Gastroesophageal sphincter (tissue), 4 donors: ENCODE results near the gene KRT72. TPM values are rescaled to one million over a fixed set of nuclear protein-coding genes. Genes with fewer than 3 reads are reported as not detected.

Experiments used
- ATAC-seq: fragments of 150-250 bp; one replicate; pipeline ENCODE4 v1.9.1; 2016; ENCODE audit warnings: mild to moderate bottlenecking, moderate library complexity
- H3K27ac ChIP-seq, 4 donors: fragments of 200-600 bp; sonication (generic) in 3 of 4; 1 replicate in 3 of 4; 2 replicates in 1 of 4; pipeline ENCODE4 v1.5.1; 2016 to 2019
- H3K27me3 ChIP-seq: fragments of 200-600 bp; sonication (generic); one replicate; pipeline ENCODE4 v1.5.1; 2019
- H3K36me3 ChIP-seq, 2 donors: fragments of 200-600 bp; sonication (generic); one replicate each; pipeline ENCODE4 v1.5.1; 2019; ENCODE audit warnings: control low read depth in 1 of 2
- H3K4me1 ChIP-seq, 3 donors: fragments of 200-600 bp; sonication (generic); 1 replicate in 2 of 3; 2 replicates in 1 of 3; pipeline ENCODE4 v1.5.1; 2016 to 2019; ENCODE audit warnings: control low read depth in 2 of 3
- H3K4me3 ChIP-seq, 2 donors: fragments of 200-600 bp; sonication (generic); one replicate each; pipeline ENCODE4 v1.5.1; 2019; ENCODE audit warnings: mild to moderate bottlenecking in 1 of 2, moderate library complexity in 1 of 2
- H3K9me3 ChIP-seq, 3 donors: fragments of 200-600 bp; sonication (generic); one replicate each; pipeline ENCODE4 v1.5.1; 2017 to 2019; ENCODE audit warnings: control low read depth in 2 of 3
- CTCF ChIP-seq, 4 experiments: fragments of 200-600 bp in 2 of 4; fragments of 450-650 bp in 2 of 4; sonication (generic) in 1 of 4; IDR thresholded peaks; one replicate each; pipeline ENCODE4 v1.5.1; 2017 to 2019; ENCODE audit warnings: antibody characterized with exemption in 4 of 4, mild to moderate bottlenecking in 2 of 4, moderate library complexity in 2 of 4
- EP300 ChIP-seq: sonication (generic); formaldehyde crosslinking; IDR thresholded peaks from one replicate; pipeline ENCODE4 v1.6.1; 2017; ENCODE audit warnings: antibody characterized with exemption, mild to moderate bottlenecking
- POLR2A ChIP-seq, 2 donors: fragments of 450-650 bp; IDR thresholded peaks; one replicate each; pipeline ENCODE4 v1.6.1; 2017; ENCODE audit warnings: antibody characterized with exemption in 2 of 2, mild to moderate bottlenecking in 2 of 2, moderate library complexity in 1 of 2
- POLR2AphosphoS5 ChIP-seq: sonication (generic); formaldehyde crosslinking; IDR thresholded peaks from one replicate; pipeline ENCODE4 v1.6.1; 2017; ENCODE audit warnings: antibody characterized with exemption
- WGBS, 2 donors: methylation state at CpG; one replicate each; pipeline ENCODE4 v1.1.5; 2018; ENCODE audit warnings: low coverage in 1 of 2; 5-methylcytosine and 5-hydroxymethylcytosine counted together
- total RNA-seq, 4 donors: library from RNA; depleted of rRNA; stranded (reverse); fragments of >200 nt; gene quantifications; one replicate each; pipeline ENCODE4 v1.1.0, GENCODE V29; 2016

KRT72 gene
- total RNA-seq, 4 donors from 2014 or later = not detected

GRCh38 chr12:52614381-52615207, 13.3 kb upstream of the KRT72 start:
- 94 to 100% methylated on average over 4 to 5 of the region's 10 CpGs for WGBS, 2 donors
- Histone ChIP-seq H3K9me3 (no peaks in the 10 kb centered on the region), H3K4me1 (no peaks in the 10 kb centered on the region), H3K36me3 (no peaks in the 10 kb centered on the region), H3K27ac (no peak overlapping the region), H3K4me3 (no peak overlapping the region), H3K27me3 (peaks cover 49% of the 10 kb centered on the region)
- TF ChIP-seq CTCF (IDR thresholded peaks at IDR 0.05) (no peak), EP300 (no peak), POLR2A (IDR thresholded peaks at IDR 0.05) (no peak)
- no peak for ATAC-seq

- peaks cover 58% of the 10 kb centered on the region for H3K27me3 ChIP-seq
- H3K4me3 ChIP-seq = no peak overlapping the region
- 100% methylated on average over 2 of the region's 9 CpGs; no CpG with 5 or more reads in 1 of the 2 donors for WGBS, 2 donors
- no peaks in the 10 kb centered on the region for H3K36me3 ChIP-seq
- H3K9me3 ChIP-seq = no peaks in the 10 kb centered on the region
- no peaks in the 10 kb centered on the region for H3K4me1 ChIP-seq
- H3K27ac ChIP-seq = no peak overlapping the region
- no peak for ATAC-seq
- TF ChIP-seq POLR2A (IDR thresholded peaks at IDR 0.05) (no peak), EP300 (no peak), POLR2AphosphoS5 (no peak)
These were observed 12.2 kb upstream of the KRT72 start for GRCh38 chr12:52613384-52614030.

GRCh38 chr12:52612431-52613383, 11.4 kb upstream of the KRT72 start:
- TF ChIP-seq CTCF (IDR thresholded peaks at IDR 0.05) (no peak), EP300 (no peak), POLR2A (IDR thresholded peaks at IDR 0.05) (no peak), POLR2AphosphoS5 (no peak)
- H3K36me3 ChIP-seq = no peaks in the 10 kb centered on the region
- no peaks in the 10 kb centered on the region for H3K9me3 ChIP-seq
- ATAC-seq = no peak
- H3K27me3 ChIP-seq = peaks cover 64% of the 10 kb centered on the region
- no peaks in the 10 kb centered on the region for H3K4me1 ChIP-seq
- H3K4me3 ChIP-seq = no peak overlapping the region
- WGBS, 2 donors = 61 to 88% methylated on average over 3 to 4 of the region's 5 CpGs
- H3K27ac ChIP-seq = no peak overlapping the region

- 93 to 100% methylated on average over 1 to 6 of the region's 6 CpGs for WGBS, 2 donors
- no peaks in the 10 kb centered on the region for H3K36me3 ChIP-seq
These were observed 9.8 kb upstream of the KRT72 start for GRCh38 chr12:52611080-52611468.

GRCh38 chr12:52608826-52609630, 7.8 kb upstream of the KRT72 start:
- no peak overlapping the region for H3K4me3 ChIP-seq
- 60 to 72% methylated on average over 2 to 6 of the region's 8 CpGs for WGBS, 2 donors
- peaks cover 53% of the 10 kb centered on the region for H3K27me3 ChIP-seq
- H3K36me3 ChIP-seq = no peaks in the 10 kb centered on the region
- ATAC-seq = no peak
- H3K4me1 ChIP-seq = no peaks in the 10 kb centered on the region
- no peak overlapping the region for H3K27ac ChIP-seq
- H3K9me3 ChIP-seq = no peaks in the 10 kb centered on the region
- TF ChIP-seq POLR2A (IDR thresholded peaks at IDR 0.05) = no peak
- TF ChIP-seq POLR2AphosphoS5 = no peak
- TF ChIP-seq EP300 = no peak
- TF ChIP-seq CTCF (IDR thresholded peaks at IDR 0.05) = no peak

More at GRCh38 chr12:52611080-52611468, 9.8 kb upstream of the KRT72 start:
- Histone ChIP-seq H3K27ac (no peak overlapping the region), H3K9me3 (no peaks in the 10 kb centered on the region), H3K27me3 (peaks cover 63% of the 10 kb centered on the region), H3K4me1 (no peaks in the 10 kb centered on the region), H3K4me3 (no peak overlapping the region)
- TF ChIP-seq POLR2A (IDR thresholded peaks at IDR 0.05) = no peak
- ATAC-seq = no peak
